ENCODE data around the gene PLXNA4. TPM values are rescaled to one million over a fixed set of nuclear protein-coding genes. Genes with fewer than 3 reads are reported as not detected.

PLXNA4 gene
- total RNA-seq, 1 experiment from 2014 or later: 0.11 TPM

- CTCF ChIA-PET: interaction anchor here (0.7 to 1.1 kb wide), 3 partner anchors 26 to 68 kb away, joined by 3 to 4 read pairs (median 3); no protein-coding TSS in a partner anchor
- TF ChIP-seq CTCF (conservative IDR thresholded peaks at IDR 0.05; ENCODE audit: low read depth, low read length) (no peak), EZH2 (IDR thresholded peaks at IDR 0.05; ENCODE audit: borderline replicate concordance, low read depth, low read length, poor library complexity, severe bottlenecking) (no peak)
- no peak overlapping the region for H3K4me3 ChIP-seq (ENCODE audit: low read depth, low read length, poor library complexity, severe bottlenecking)
- H3K27ac ChIP-seq (ENCODE audit: low read depth, low read length, poor library complexity, severe bottlenecking): no peak overlapping the region
- no TSS peak for BruUV-seq (replicated peaks)
- peak; percentile 94 for DNase-seq (ENCODE audit: low spot score)
- H3K36me3 ChIP-seq (ENCODE audit: insufficient read depth, low read length, poor library complexity, severe bottlenecking): no peaks in the 10 kb centered on the region
- peaks cover 16% of the 10 kb centered on the region for H3K9me3 ChIP-seq (ENCODE audit: low read depth, low read length, poor library complexity, severe bottlenecking)
- POLR2A ChIA-PET (ENCODE audit: low non-redundant PET): interaction anchor here (0.6 kb wide), 1 partner anchor 13 kb away, joined by 3 read pairs; no protein-coding TSS in a partner anchor
- peaks cover 17% of the 10 kb centered on the region for H3K4me1 ChIP-seq (ENCODE audit: insufficient read depth, low read length, poor library complexity, severe bottlenecking)
- intact Hi-C loops (cut with micrococcal nuclease; ENCODE audit: unreplicated experiment): no loop called here
- no peaks in the 10 kb centered on the region for H3K27me3 ChIP-seq (replicated peaks; ENCODE audit: insufficient read depth, low read depth, low read length, poor library complexity)
Measured at GRCh38 chr7:132551886-132552285, 24.4 kb downstream of the PLXNA4 start.

- no peak overlapping the region for H3K4me3 ChIP-seq (ENCODE audit: low read depth, low read length, poor library complexity, severe bottlenecking)
- DNase-seq (ENCODE audit: low spot score): peak; percentile 61
- ChIA-PET CTCF (interaction anchor here (0.7 to 1.1 kb wide), 3 partner anchors 26 to 68 kb away, joined by 3 to 4 read pairs (median 3); no protein-coding TSS in a partner anchor), POLR2A (ENCODE audit: low non-redundant PET) (interaction anchor here (0.6 kb wide), 1 partner anchor 14 kb away, joined by 3 read pairs; no protein-coding TSS in a partner anchor)
- BruUV-seq (replicated peaks): no TSS peak
- H3K27me3 ChIP-seq (replicated peaks; ENCODE audit: insufficient read depth, low read depth, low read length, poor library complexity): no peaks in the 10 kb centered on the region
- H3K27ac ChIP-seq (ENCODE audit: low read depth, low read length, poor library complexity, severe bottlenecking): no peak overlapping the region
- H3K36me3 ChIP-seq (ENCODE audit: insufficient read depth, low read length, poor library complexity, severe bottlenecking): no peaks in the 10 kb centered on the region
- TF ChIP-seq CTCF (conservative IDR thresholded peaks at IDR 0.05; ENCODE audit: low read depth, low read length) (no peak), EZH2 (IDR thresholded peaks at IDR 0.05; ENCODE audit: borderline replicate concordance, low read depth, low read length, poor library complexity, severe bottlenecking) (no peak)
- intact Hi-C loops (cut with micrococcal nuclease; ENCODE audit: unreplicated experiment): no loop called here
- peaks cover 17% of the 10 kb centered on the region for H3K4me1 ChIP-seq (ENCODE audit: insufficient read depth, low read length, poor library complexity, severe bottlenecking)
- H3K9me3 ChIP-seq (ENCODE audit: low read depth, low read length, poor library complexity, severe bottlenecking): peaks cover 16% of the 10 kb centered on the region
Measured at GRCh38 chr7:132551439-132551838, 24.8 kb downstream of the PLXNA4 start.

- Histone ChIP-seq H3K4me3 (ENCODE audit: low read depth, low read length, poor library complexity, severe bottlenecking) (no peak overlapping the region), H3K27me3 (replicated peaks; ENCODE audit: insufficient read depth, low read depth, low read length, poor library complexity) (no peaks in the 10 kb centered on the region), H3K36me3 (ENCODE audit: insufficient read depth, low read length, poor library complexity, severe bottlenecking) (no peaks in the 10 kb centered on the region), H3K4me1 (ENCODE audit: insufficient read depth, low read length, poor library complexity, severe bottlenecking) (peaks cover 17% of the 10 kb centered on the region), H3K9me3 (ENCODE audit: low read depth, low read length, poor library complexity, severe bottlenecking) (peaks cover 16% of the 10 kb centered on the region), H3K27ac (ENCODE audit: low read depth, low read length, poor library complexity, severe bottlenecking) (no peak overlapping the region)
- DNase-seq (ENCODE audit: low spot score): no peak
- ChIA-PET CTCF (no interaction called here), POLR2A (ENCODE audit: low non-redundant PET) (no interaction called here)
- BruUV-seq (replicated peaks): no TSS peak
- intact Hi-C loops (cut with micrococcal nuclease; ENCODE audit: unreplicated experiment): no loop called here
- TF ChIP-seq CTCF (conservative IDR thresholded peaks at IDR 0.05; ENCODE audit: low read depth, low read length) (no peak), EZH2 (IDR thresholded peaks at IDR 0.05; ENCODE audit: borderline replicate concordance, low read depth, low read length, poor library complexity, severe bottlenecking) (no peak)
Measured at GRCh38 chr7:132548489-132549078, 27.7 kb downstream of the PLXNA4 start.

Data from A673 (cell line).